AG04449 (cell line): ENCODE data around the gene CLEC4G.
"Not testable (repeated sequence)": the region's sequence is repeated elsewhere in the genome, so short reads cannot be mapped to it uniquely, and the experiment has no call there.

Experiments used
- CTCF ChIA-PET: fragments of 350-600 bp; formaldehyde crosslinking; extraction: SDS; loops from one replicate; lab custom pipeline; 2021; ENCODE audit warnings: antibody characterized with exemption; lab: Yijun Ruan, JAX
- POLR2A ChIA-PET: fragments of 400-600, 350-600 bp; formaldehyde crosslinking; extraction: SDS; loops from one replicate; lab custom pipeline; 2020; ENCODE audit warnings: antibody characterized with exemption, inconsistent platforms; lab: Yijun Ruan, JAX
- DNase-seq: peaks from one replicate; pipeline ENCODE4 v3.0.0-alpha.2; 2010; ENCODE audit warnings: low read depth, low spot score
- H3K4me3 ChIP-seq: 2 replicates; pipeline ENCODE4 v1.5.1; 2011; ENCODE audit warnings: low read depth, mild to moderate bottlenecking, control low read depth, low read length
- CTCF ChIP-seq: IDR thresholded peaks from one replicate; pipeline ENCODE4 v1.5.1; 2011; ENCODE audit warnings: mild to moderate bottlenecking, moderate library complexity, low read length, control low read depth, inconsistent platforms; ENCODE audit not compliant: insufficient read depth; ENCODE audit errors: missing control alignments

CLEC4G gene

GRCh38 chr19:7772752-7773291, 40.9 kb upstream of the CLEC4G start:
- ChIA-PET CTCF (no interaction called here), POLR2A (no interaction called here)
- TF ChIP-seq CTCF: no peak
- DNase-seq: no peak
- H3K4me3 ChIP-seq: no peak overlapping the region

- H3K4me3 ChIP-seq: no peak overlapping the region
- DNase-seq: no peak
- CTCF ChIA-PET: interaction anchor here (1.0 kb wide), 1 partner anchor 29 kb away, joined by 3 read pairs; no protein-coding TSS in a partner anchor
- TF ChIP-seq CTCF: no peak
- POLR2A ChIA-PET: no interaction called here
Measured at GRCh38 chr19:7771072-7771471, 39.2 kb upstream of the CLEC4G start.

GRCh38 chr19:7769171-7769570, 37.3 kb upstream of the CLEC4G start:
- DNase-seq: no peak
- ChIA-PET CTCF (interaction anchor here (0.6 kb wide), 1 partner anchor 178 kb away, joined by 3 read pairs; no protein-coding TSS in a partner anchor), POLR2A (no interaction called here)

GRCh38 chr19:7767487-7767886, 35.6 kb upstream of the CLEC4G start:
- no peak overlapping the region for H3K4me3 ChIP-seq
- ChIA-PET CTCF (interaction anchor here (0.6 to 1.4 kb wide), 2 partner anchors 9 to 199 kb away, joined by 3 read pairs; no protein-coding TSS in a partner anchor), POLR2A (no interaction called here)
- TF ChIP-seq CTCF: no peak
- no peak for DNase-seq

More at GRCh38 chr19:7769171-7769570, 37.3 kb upstream of the CLEC4G start:
- no peak for TF ChIP-seq CTCF
- no peak overlapping the region for H3K4me3 ChIP-seq

GRCh38 chr19:7766535-7766934, 34.6 kb upstream of the CLEC4G start:
- ChIA-PET POLR2A (no interaction called here), CTCF (interaction anchor here (1.4 kb wide), 1 partner anchor 10 kb away, joined by 3 read pairs; no protein-coding TSS in a partner anchor)
- no peak for DNase-seq
- TF ChIP-seq CTCF: no peak
- no peak overlapping the region for H3K4me3 ChIP-seq

GRCh38 chr19:7765043-7765442, 33.1 kb upstream of the CLEC4G start:
- CTCF ChIA-PET, H3K4me3 ChIP-seq, POLR2A ChIA-PET, DNase-seq: not testable (repeated sequence)

- POLR2A ChIA-PET, DNase-seq, H3K4me3 ChIP-seq, CTCF ChIA-PET: not testable (repeated sequence)
Measured at GRCh38 chr19:7764157-7764556, 32.2 kb upstream of the CLEC4G start.
